ENCODE results near the gene CMTM8. TPM values are rescaled to one million over a fixed set of nuclear protein-coding genes. Genes with fewer than 3 reads are reported as not detected.

The CMTM8 gene
- total RNA-seq, 6 experiments from 2014 or later = 13.3 to 27.1 (median 20.9) TPM

GRCh38 chr3:32246079-32246675 lies 7.7 kb downstream of the CMTM8 start:
- DNase-seq (no peak), ATAC-seq (peak; percentile 9 to 41 (median 26))
- Histone ChIP-seq H3K27me3 (no peaks in the 10 kb centered on the region), H3K36me3 (no peaks in the 10 kb centered on the region), H3K27ac (no peak overlapping the region), H3K4me1 (peaks cover 0 to 28% (median 6%) of the 10 kb centered on the region in 4 donors), H3K9me3 (no peaks in the 10 kb centered on the region), H3K4me3 (no peak overlapping the region)
- 73% methylated on average over 1 of the region's 4 CpGs for WGBS (ENCODE audit: insufficient coverage, low coverage, low lambda C conversion rate, missing lambda C conversion rate)
- intact Hi-C loops (cut with DNase I) = no loop called here
- TF ChIP-seq POLR2A (IDR thresholded peaks at IDR 0.05) (no peak), CTCF (IDR thresholded peaks at IDR 0.05) (no peak)

DNA sequence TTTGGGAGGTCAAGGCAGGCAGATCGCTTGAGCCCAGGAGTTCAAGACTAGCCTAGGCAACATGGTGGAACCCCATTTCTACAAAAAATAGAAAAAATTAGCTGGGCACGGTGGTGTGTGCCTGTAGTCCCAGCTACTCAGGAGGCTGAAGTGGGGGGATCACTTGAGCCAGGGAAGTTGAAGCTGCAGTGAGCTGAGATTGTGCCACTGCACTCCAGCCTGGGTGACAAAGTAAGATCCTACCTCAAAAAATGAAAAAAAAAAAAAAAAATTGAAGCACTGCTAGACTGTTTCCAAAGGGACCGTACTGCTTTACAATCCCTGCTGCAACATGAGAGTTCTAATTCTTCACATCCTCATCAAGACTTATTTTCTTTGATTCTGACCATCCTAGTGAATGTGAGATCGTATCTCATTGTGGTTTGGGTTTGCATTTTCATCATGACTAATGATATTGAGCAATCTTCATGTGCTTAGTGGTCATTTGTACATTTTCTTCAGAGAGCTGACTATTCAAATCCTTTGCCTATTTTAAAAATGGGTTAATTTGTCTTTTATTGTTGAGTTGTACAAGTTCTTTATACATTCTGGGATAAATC lies 10.8 kb downstream of the CMTM8 start:
- no peaks in the 10 kb centered on the region for H3K27me3 ChIP-seq
- DNase-seq = no peak
- TF ChIP-seq POLR2A (IDR thresholded peaks at IDR 0.05) = no peak
- no peak for TF ChIP-seq CTCF (IDR thresholded peaks at IDR 0.05)
- 39% methylated on average over 2 of the region's 4 CpGs for WGBS (ENCODE audit: insufficient coverage, low coverage, low lambda C conversion rate, missing lambda C conversion rate)
- H3K27ac ChIP-seq = no peak overlapping the region
- intact Hi-C loops (cut with DNase I) = no loop called here
- H3K36me3 ChIP-seq = no peaks in the 10 kb centered on the region
- H3K4me1 ChIP-seq = peaks cover 0 to 16% (median 0%) of the 10 kb centered on the region in 4 donors
- no peaks in the 10 kb centered on the region for H3K9me3 ChIP-seq
- ATAC-seq = peak in 3 of 4 donors; percentile 72 to 79 (median 76)
- no peak overlapping the region for H3K4me3 ChIP-seq

GRCh38 chr3:32254268-32254667 lies 15.8 kb downstream of the CMTM8 start:
- no peaks in the 10 kb centered on the region for H3K27me3 ChIP-seq
- 76% methylated on average over 1 of the region's 1 CpG for WGBS (ENCODE audit: insufficient coverage, low coverage, low lambda C conversion rate, missing lambda C conversion rate)
- DNase-seq (no peak), ATAC-seq (no peak)
- no peaks in the 10 kb centered on the region for H3K36me3 ChIP-seq
- H3K9me3 ChIP-seq = no peaks in the 10 kb centered on the region
- no peaks in the 10 kb centered on the region for H3K4me1 ChIP-seq
- no peak overlapping the region for H3K4me3 ChIP-seq
- intact Hi-C loops (cut with DNase I) = no loop called here
- H3K27ac ChIP-seq = no peak overlapping the region
- TF ChIP-seq POLR2A (IDR thresholded peaks at IDR 0.05) (no peak), CTCF (IDR thresholded peaks at IDR 0.05) (no peak)

DNA sequence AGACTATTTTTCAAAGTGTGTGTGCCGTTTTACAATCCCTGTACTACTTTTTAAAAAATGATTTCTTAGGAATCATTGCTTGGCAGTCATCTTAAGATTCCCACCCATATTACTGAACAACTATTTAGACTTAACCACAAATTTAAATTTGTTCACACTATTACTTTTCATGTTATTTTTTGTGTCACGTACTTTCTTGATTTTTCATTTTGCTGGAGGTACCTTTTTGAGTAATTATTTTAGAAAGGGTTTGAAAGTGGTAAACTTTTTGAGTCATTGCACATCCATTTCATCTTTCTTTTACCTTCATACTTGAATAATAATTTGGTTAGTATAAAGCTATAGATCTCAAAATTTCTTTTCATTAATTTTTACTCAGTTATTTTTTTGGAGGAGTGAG lies 16.9 kb downstream of the CMTM8 start:
- WGBS (ENCODE audit: insufficient coverage, low coverage, low lambda C conversion rate, missing lambda C conversion rate) = 88% methylated on average over 2 of the region's 2 CpGs
- ATAC-seq (no peak), DNase-seq (no peak)
- H3K9me3 ChIP-seq = no peaks in the 10 kb centered on the region
- no peak overlapping the region for H3K4me3 ChIP-seq
- intact Hi-C loops (cut with DNase I) = no loop called here
- TF ChIP-seq POLR2A (IDR thresholded peaks at IDR 0.05) (no peak), CTCF (IDR thresholded peaks at IDR 0.05) (no peak)
- H3K27me3 ChIP-seq = no peaks in the 10 kb centered on the region
- peaks cover 0 to 2% (median 0%) of the 10 kb centered on the region in 4 donors for H3K4me1 ChIP-seq
- H3K36me3 ChIP-seq = no peaks in the 10 kb centered on the region
- H3K27ac ChIP-seq = no peak overlapping the region

All from right lobe of liver (tissue), 6 donors.